H1 (cell line): ENCODE data around the gene ZBTB42. TPM values are rescaled to one million over a fixed set of nuclear protein-coding genes. Genes with fewer than 3 reads are reported as not detected.
A peak's percentile ranks its signal among the peaks of the same experiment; 100 is the strongest.

ENCODE experiments used
- CTCF ChIA-PET: fragments of 300-600 bp; sonication (Branson Sonifier 250); formaldehyde crosslinking; loops from one replicate; lab custom pipeline; 2021; ENCODE audit not compliant: partially characterized antibody; lab: Charles Lee
- POLR2A ChIA-PET: fragments of 300-600 bp; sonication (Branson Sonifier 250); formaldehyde crosslinking; loops from one replicate; lab custom pipeline; 2021; ENCODE audit warnings: inconsistent platforms; ENCODE audit not compliant: partially characterized antibody; lab: Charles Lee
- DNase-seq, 2 experiments: peaks; one replicate each; pipeline versions ENCODE4 v3.0.0 to v3.0.0-alpha.2; 2010 to 2022; ENCODE audit warnings: low spot score in 2 of 2, low read depth in 1 of 2, mixed read lengths in 1 of 2
- FAIRE-seq: peaks from 2 replicates; lab custom pipeline; 2011; peaks lifted over from hg19 to GRCh38; lab: Jason Lieb, UNC
- H2AFZ ChIP-seq: 2 replicates; pipeline ENCODE4 v1.8.1; 2012; ENCODE audit warnings: low read length, inconsistent platforms
- H2AK5ac ChIP-seq: 2 replicates; pipeline ENCODE4 v1.6.1; 2013; ENCODE audit warnings: low read depth, low read length
- H2BK120ac ChIP-seq: replicated peaks from 2 replicates; pipeline ENCODE3; 2013; ENCODE audit warnings: low read depth, low read length, inconsistent platforms
- H2BK12ac ChIP-seq: 2 replicates; pipeline ENCODE4 v1.6.1; 2013; ENCODE audit warnings: low read depth, low read length
- H2BK15ac ChIP-seq: 2 replicates; pipeline ENCODE4 v1.6.1; 2013; ENCODE audit warnings: low read length
- H2BK20ac ChIP-seq: 2 replicates; pipeline ENCODE4 v1.6.1; 2013; ENCODE audit warnings: low read length
- H2BK5ac ChIP-seq: 2 replicates; pipeline ENCODE4 v1.6.1; 2013; ENCODE audit warnings: low read depth, low read length
- H3K14ac ChIP-seq: 2 replicates; pipeline ENCODE4 v1.6.1; 2013; ENCODE audit warnings: inconsistent platforms; ENCODE audit not compliant: insufficient read length
- H3K18ac ChIP-seq: 2 replicates; pipeline ENCODE4 v1.6.1; 2013; ENCODE audit warnings: low read length; ENCODE audit errors: extremely low read depth
- H3K23ac ChIP-seq: 2 replicates; pipeline ENCODE4 v1.6.1; 2013; ENCODE audit warnings: inconsistent platforms; ENCODE audit not compliant: insufficient read length
- H3K23me2 ChIP-seq: 2 replicates; pipeline ENCODE4 v1.6.1; 2013; ENCODE audit warnings: low read depth, low read length
- H3K27ac ChIP-seq: 2 replicates; pipeline ENCODE4 v1.6.1; 2011; ENCODE audit warnings: low read depth, low read length, inconsistent platforms
- H3K27me3 ChIP-seq, 4 experiments: replicated peaks in 1 of 4; 1 replicate in 1 of 4; 2 replicates in 3 of 4; pipeline versions ENCODE4 v1.6.1 to v1.8.1; 2011 to 2013; ENCODE audit warnings: low read length in 3 of 4, mild to moderate bottlenecking in 3 of 4, inconsistent platforms in 2 of 4, mixed read lengths in 2 of 4, moderate library complexity in 1 of 4; ENCODE audit not compliant: control insufficient read depth in 3 of 4, insufficient read depth in 3 of 4; ENCODE audit errors: extremely low read depth in 1 of 4
- H3K36me3 ChIP-seq, 4 experiments: 2 replicates each; pipeline versions ENCODE4 v1.6.1 to v1.8.1; 2011 to 2013; ENCODE audit warnings: mild to moderate bottlenecking in 4 of 4, low read length in 3 of 4, moderate library complexity in 2 of 4, control low read depth in 1 of 4, inconsistent platforms in 1 of 4; ENCODE audit not compliant: insufficient read depth in 4 of 4, control insufficient read depth in 2 of 4
- H3K4ac ChIP-seq: replicated peaks from 2 replicates; pipeline ENCODE3; 2013; ENCODE audit warnings: low read length, low read depth, mixed read lengths, inconsistent platforms; ENCODE audit not compliant: insufficient read length
- H3K4me1 ChIP-seq, 4 experiments: replicated peaks in 1 of 4; 1 replicate in 1 of 4; 2 replicates in 3 of 4; pipeline versions ENCODE4 v1.6.1 to v1.8.1; 2011 to 2013; ENCODE audit warnings: low read length in 3 of 4, inconsistent platforms in 2 of 4, mixed read lengths in 1 of 4; ENCODE audit not compliant: insufficient read depth in 4 of 4, control insufficient read depth in 3 of 4
- H3K4me2 ChIP-seq, 2 experiments: 2 replicates each; pipeline versions ENCODE4 v1.6.1 to v1.8.1; 2011 to 2013; ENCODE audit warnings: low read depth in 2 of 2, low read length in 2 of 2, control low read depth in 1 of 2, inconsistent platforms in 1 of 2, mild to moderate bottlenecking in 1 of 2; ENCODE audit not compliant: insufficient read depth in 1 of 2
- H3K4me3 ChIP-seq, 4 experiments: fragments of 200-600, 300-600 bp in 1 of 4; sonication (generic), shearing (Covaris generic), sonication (Bioruptor Twin) in 1 of 4; 2 replicates each; pipeline versions ENCODE4 v1.5.1 to v1.8.1; 2011 to 2016; ENCODE audit warnings: low read length in 4 of 4, low read depth in 3 of 4, control low read depth in 2 of 4, inconsistent platforms in 2 of 4, mild to moderate bottlenecking in 2 of 4, mixed read lengths in 1 of 4, moderate library complexity in 1 of 4; ENCODE audit not compliant: insufficient read depth in 2 of 4; ENCODE audit errors: extremely low read depth in 1 of 4
- H3K56ac ChIP-seq: replicated peaks from 2 replicates; pipeline ENCODE3; 2013; ENCODE audit warnings: low read depth, mild to moderate bottlenecking, mixed read lengths, low read length, inconsistent platforms; ENCODE audit not compliant: insufficient read length
- H3K79me1 ChIP-seq: 2 replicates; pipeline ENCODE4 v1.6.1; 2013; ENCODE audit warnings: low read depth, low read length, control low read depth
- H3K79me2 ChIP-seq, 2 experiments: 2 replicates each; pipeline versions ENCODE4 v1.6.1 to v1.8.1; 2012 to 2013; ENCODE audit warnings: low read length in 2 of 2, mild to moderate bottlenecking in 2 of 2, inconsistent platforms in 1 of 2; ENCODE audit not compliant: insufficient read depth in 2 of 2, control insufficient read depth in 1 of 2
- H3K9ac ChIP-seq, 4 experiments: replicated peaks in 1 of 4; 1 replicate in 1 of 4; 2 replicates in 3 of 4; pipeline versions ENCODE4 v1.6.1 to v1.8.1; 2011 to 2013; ENCODE audit warnings: low read depth in 3 of 4, low read length in 3 of 4, control low read depth in 2 of 4, mild to moderate bottlenecking in 2 of 4, moderate library complexity in 2 of 4, inconsistent platforms in 1 of 4; ENCODE audit errors: extremely low read depth in 1 of 4
- H3K9me3 ChIP-seq, 2 experiments: 2 replicates each; pipeline versions ENCODE4 v1.6.1 to v1.8.1; 2012 to 2013; ENCODE audit warnings: mild to moderate bottlenecking in 2 of 2, moderate library complexity in 2 of 2, control low read depth in 1 of 2, inconsistent platforms in 1 of 2, low read depth in 1 of 2, low read length in 1 of 2, mixed read lengths in 1 of 2; ENCODE audit not compliant: insufficient read depth in 2 of 2
- H4K20me1 ChIP-seq, 2 experiments: replicated peaks in 1 of 2; 2 replicates each; pipeline versions ENCODE3 to v1.8.1; 2011 to 2013; ENCODE audit warnings: inconsistent platforms in 2 of 2, low read length in 2 of 2, mild to moderate bottlenecking in 1 of 2; ENCODE audit not compliant: insufficient read depth in 2 of 2, control insufficient read depth in 1 of 2
- H4K5ac ChIP-seq: 2 replicates; pipeline ENCODE4 v1.6.1; 2013; ENCODE audit warnings: low read length, low read depth, mixed read lengths, inconsistent platforms; ENCODE audit not compliant: insufficient read length
- H4K8ac ChIP-seq: 2 replicates; pipeline ENCODE4 v1.8.0; 2013; ENCODE audit warnings: mild to moderate bottlenecking, moderate library complexity, low read length, inconsistent platforms; ENCODE audit not compliant: insufficient read depth; ENCODE audit errors: extremely low read depth
- H4K91ac ChIP-seq: replicated peaks from 2 replicates; pipeline ENCODE3; 2013; ENCODE audit warnings: low read length, mixed read lengths, inconsistent platforms; ENCODE audit not compliant: insufficient read length
- CREB1 ChIP-seq: IDR thresholded peaks from 2 replicates; pipeline ENCODE4 v1.6.1; 2012; ENCODE audit warnings: inconsistent platforms
- GABPA ChIP-seq: IDR thresholded peaks from 2 replicates; pipeline ENCODE4 v1.6.1; 2011; ENCODE audit warnings: mild to moderate bottlenecking, low read length, moderate library complexity, borderline replicate concordance; ENCODE audit not compliant: insufficient read depth
- KDM1A ChIP-seq: fragments of 200-600, 300-600 bp; sonication (generic); IDR thresholded peaks from 2 replicates; pipeline ENCODE4 v1.7.1; 2016; ENCODE audit warnings: mild to moderate bottlenecking, low read length, borderline replicate concordance
- TEAD4 ChIP-seq: IDR thresholded peaks from 2 replicates; pipeline ENCODE4 v1.6.1; 2012; ENCODE audit warnings: low read depth, low read length, inconsistent platforms, mixed read lengths
- WGBS, 2 experiments: shearing (Covaris generic) in 1 of 2; methylation state at CpG; one replicate each; pipeline versions ENCODE4 v1.1.6 to v1.1.7; 2013 to 2015; ENCODE audit warnings: low lambda C conversion rate in 2 of 2, mixed read lengths in 2 of 2, inconsistent platforms in 1 of 2, low coverage in 1 of 2, missing lambda C conversion rate in 1 of 2; ENCODE audit not compliant: insufficient replicate concordance in 2 of 2, insufficient coverage in 1 of 2, insufficient read length in 1 of 2; ENCODE audit errors: extremely low coverage in 1 of 2, missing lambda C conversion rate in 1 of 2; 5-methylcytosine and 5-hydroxymethylcytosine counted together
- polyA plus RNA-seq, 7 experiments: library from polyadenylated mRNA; depleted of rRNA in 3 of 7; stranded (reverse) in 5 of 7; unstranded in 2 of 7; fragments of >200 nt in 5 of 7; fragments of 200-250 nt in 2 of 7; gene quantifications; 1 replicate in 5 of 7; 2 replicates in 1 of 7; 4 replicates in 1 of 7; pipeline versions ENCODE4 v1.2.1 to v1.2.3, GENCODE V29; 2011 to 2013; ENCODE audit warnings: missing spikeins in 2 of 7, mixed read lengths in 2 of 7
- total RNA-seq: library from RNA; stranded (reverse); fragmentation: NEBNext Ultra II Directional; extraction: Animal tissue kit (Norgen Biotek cat#: 25700); gene quantifications from 2 replicates; pipeline ENCODE4 v1.2.1, GENCODE V29; 2021
- TF ChIP-seq, protein P1 (sequence below): IDR thresholded peaks from 2 replicates; pipeline ENCODE4 v1.6.1; 2011; ENCODE audit warnings: low read length, improper control_type of control experiment
- TF ChIP-seq, protein P2 (sequence below), 3 experiments: IDR thresholded peaks; 1 replicate in 2 of 3; 2 replicates in 1 of 3; pipeline versions ENCODE4 v1.5.1 to v1.6.1; 2011; ENCODE audit warnings: low read length in 3 of 3, mild to moderate bottlenecking in 3 of 3, inconsistent platforms in 2 of 3, low read depth in 1 of 3, moderate library complexity in 1 of 3; ENCODE audit not compliant: insufficient read depth in 1 of 3; ENCODE audit errors: control extremely low read depth in 1 of 3

Gene ZBTB42
- total and polyA plus RNA-seq, 2 of the 8 experiments (the other 6 are each of a cell fraction or from before 2014, with no cell fraction given) = 2.8 to 3.1 TPM

DNA sequence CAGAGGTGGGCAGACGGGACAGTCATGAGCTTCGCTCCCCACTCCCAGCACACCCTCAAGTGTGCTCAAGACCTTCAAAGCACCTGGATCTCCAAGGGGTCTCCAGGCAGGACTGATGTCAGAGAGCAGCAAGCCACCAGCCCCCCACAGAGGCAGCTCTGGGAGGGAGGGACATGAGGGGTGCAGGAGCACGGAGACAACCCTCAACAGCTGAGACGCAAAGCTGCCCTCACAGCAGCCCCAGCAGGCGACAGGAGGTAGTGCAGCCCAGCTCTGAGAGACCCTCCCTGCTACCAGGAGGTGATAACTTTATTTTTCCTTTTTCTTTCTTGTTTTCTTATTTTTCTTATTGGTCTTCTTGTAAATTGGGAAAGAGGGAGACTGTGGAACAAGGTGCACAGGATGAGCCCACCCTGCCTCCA, 30.0 kb upstream of the ZBTB42 start:
- Histone ChIP-seq H2BK20ac (no peak overlapping the region), H3K27ac (no peak overlapping the region), H3K9me3 (peaks cover 11 to 17% of the 10 kb centered on the region in 2 experiments; a peak in 2 of 4 replicates), H2AK5ac (no peak overlapping the region), H2BK15ac (no peak overlapping the region), H3K9ac (no peak overlapping the region), H3K4ac (no peak overlapping the region), H3K14ac (no peak overlapping the region), H3K36me3 (peaks cover 0 to 24% (median 12%) of the 10 kb centered on the region in 4 experiments; a peak in 7 of 8 replicates), H2BK5ac (no peak overlapping the region), H2AFZ (no peak overlapping the region), H4K91ac (no peak overlapping the region), H3K79me2 (no peaks in the 10 kb centered on the region), H3K4me2 (no peak overlapping the region), H3K4me1 (peaks cover 0 to 11% (median 8%) of the 10 kb centered on the region in 4 experiments; a peak in 6 of 7 replicates), H2BK12ac (no peak overlapping the region), H4K5ac (no peak overlapping the region), H3K23me2 (no peaks in the 10 kb centered on the region), H3K18ac (no peak overlapping the region), H2BK120ac (no peak overlapping the region), H4K20me1 (peaks cover 7 to 25% of the 10 kb centered on the region in 2 experiments), H3K79me1 (no peaks in the 10 kb centered on the region), H3K27me3 (no peaks in the 10 kb centered on the region), H4K8ac (no peak overlapping the region), H3K23ac (no peak overlapping the region), H3K4me3 (no peak overlapping the region), H3K56ac (no peak overlapping the region)
- FAIRE-seq (no peak), DNase-seq (no peak)
- POLR2A ChIA-PET = interaction anchor here (0.9 to 3.5 kb wide), 3 partner anchors 18 to 30 kb away, joined by 4 to 10 read pairs (median 9); partner anchors contain the start of genes SIVA1 and ZBTB42
- WGBS, 2 experiments = 93% methylated on average over 4 of the region's 5 CpGs; no CpG with 5 or more reads in 1 of the 2 experiments
- CTCF ChIA-PET = interaction anchor here (0.6 to 7.8 kb wide), 31 partner anchors 9 to 502 kb away, joined by 3 to 110 read pairs (median 5); partner anchors contain the start of gene AKT1
- TF ChIP-seq TEAD4 = no peak
- TF ChIP-seq, protein P1, sequence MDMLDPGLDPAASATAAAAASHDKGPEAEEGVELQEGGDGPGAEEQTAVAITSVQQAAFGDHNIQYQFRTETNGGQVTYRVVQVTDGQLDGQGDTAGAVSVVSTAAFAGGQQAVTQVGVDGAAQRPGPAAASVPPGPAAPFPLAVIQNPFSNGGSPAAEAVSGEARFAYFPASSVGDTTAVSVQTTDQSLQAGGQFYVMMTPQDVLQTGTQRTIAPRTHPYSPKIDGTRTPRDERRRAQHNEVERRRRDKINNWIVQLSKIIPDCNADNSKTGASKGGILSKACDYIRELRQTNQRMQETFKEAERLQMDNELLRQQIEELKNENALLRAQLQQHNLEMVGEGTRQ = no peak
- TF ChIP-seq, protein P2, sequence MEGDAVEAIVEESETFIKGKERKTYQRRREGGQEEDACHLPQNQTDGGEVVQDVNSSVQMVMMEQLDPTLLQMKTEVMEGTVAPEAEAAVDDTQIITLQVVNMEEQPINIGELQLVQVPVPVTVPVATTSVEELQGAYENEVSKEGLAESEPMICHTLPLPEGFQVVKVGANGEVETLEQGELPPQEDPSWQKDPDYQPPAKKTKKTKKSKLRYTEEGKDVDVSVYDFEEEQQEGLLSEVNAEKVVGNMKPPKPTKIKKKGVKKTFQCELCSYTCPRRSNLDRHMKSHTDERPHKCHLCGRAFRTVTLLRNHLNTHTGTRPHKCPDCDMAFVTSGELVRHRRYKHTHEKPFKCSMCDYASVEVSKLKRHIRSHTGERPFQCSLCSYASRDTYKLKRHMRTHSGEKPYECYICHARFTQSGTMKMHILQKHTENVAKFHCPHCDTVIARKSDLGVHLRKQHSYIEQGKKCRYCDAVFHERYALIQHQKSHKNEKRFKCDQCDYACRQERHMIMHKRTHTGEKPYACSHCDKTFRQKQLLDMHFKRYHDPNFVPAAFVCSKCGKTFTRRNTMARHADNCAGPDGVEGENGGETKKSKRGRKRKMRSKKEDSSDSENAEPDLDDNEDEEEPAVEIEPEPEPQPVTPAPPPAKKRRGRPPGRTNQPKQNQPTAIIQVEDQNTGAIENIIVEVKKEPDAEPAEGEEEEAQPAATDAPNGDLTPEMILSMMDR (IDR thresholded peaks at IDR 0.05; ENCODE audit: control extremely low read depth in 1 of 3, insufficient read depth in 1 of 3, low read depth in 1 of 3, low read length in 3 of 3) = peak in 2 of 3 experiments; percentile 23 to 77; a peak in 2 of 4 replicates
- TF ChIP-seq CREB1 = no peak
- no peak for TF ChIP-seq GABPA
- peak; percentile 55; the same call in 1 of the 2 replicates for TF ChIP-seq KDM1A
